Measurements from ENCODE around the gene ZFC3H1.

ZFC3H1 gene

GRCh38 chr12:71655907-71656306, 7.7 kb downstream of the ZFC3H1 start:
- TF ChIP-seq GATA2 (IDR thresholded peaks at IDR 0.05; ENCODE audit: low read depth, low read length) (no peak), GATA3 (IDR thresholded peaks at IDR 0.05; ENCODE audit: low read depth, low read length) (no peak)

- no peak for TF ChIP-seq GATA2 (IDR thresholded peaks at IDR 0.05; ENCODE audit: low read depth, low read length)
- TF ChIP-seq GATA3 (IDR thresholded peaks at IDR 0.05; ENCODE audit: low read depth, low read length) = no peak
These were observed 8.2 kb downstream of the ZFC3H1 start for GRCh38 chr12:71655495-71655894.

- TF ChIP-seq GATA2 (IDR thresholded peaks at IDR 0.05; ENCODE audit: low read depth, low read length) = no peak
- TF ChIP-seq GATA3 (IDR thresholded peaks at IDR 0.05; ENCODE audit: low read depth, low read length) = no peak
These were observed 9.4 kb downstream of the ZFC3H1 start for GRCh38 chr12:71654200-71654599.

- TF ChIP-seq GATA3 (IDR thresholded peaks at IDR 0.05; ENCODE audit: low read depth, low read length) (no peak), GATA2 (IDR thresholded peaks at IDR 0.05; ENCODE audit: low read depth, low read length) (no peak)
These were observed 10.5 kb downstream of the ZFC3H1 start for GRCh38 chr12:71653137-71653536.

- TF ChIP-seq GATA2 (IDR thresholded peaks at IDR 0.05; ENCODE audit: low read depth, low read length) (no peak), GATA3 (IDR thresholded peaks at IDR 0.05; ENCODE audit: low read depth, low read length) (no peak)
These were observed 11.0 kb downstream of the ZFC3H1 start for GRCh38 chr12:71652656-71653055.

GRCh38 chr12:71649401-71649800, 14.2 kb downstream of the ZFC3H1 start:
- TF ChIP-seq GATA3 (IDR thresholded peaks at IDR 0.05; ENCODE audit: low read depth, low read length) (no peak), GATA2 (IDR thresholded peaks at IDR 0.05; ENCODE audit: low read depth, low read length) (no peak)

GRCh38 chr12:71648537-71648936, 15.1 kb downstream of the ZFC3H1 start:
- TF ChIP-seq GATA3 (IDR thresholded peaks at IDR 0.05; ENCODE audit: low read depth, low read length) = no peak
- TF ChIP-seq GATA2 (IDR thresholded peaks at IDR 0.05; ENCODE audit: low read depth, low read length) = no peak

- TF ChIP-seq GATA3 (IDR thresholded peaks at IDR 0.05; ENCODE audit: low read depth, low read length) (no peak), GATA2 (IDR thresholded peaks at IDR 0.05; ENCODE audit: low read depth, low read length) (no peak)
These were observed 17.1 kb downstream of the ZFC3H1 start for GRCh38 chr12:71646512-71646911.

GRCh38 chr12:71645268-71645667, 18.4 kb downstream of the ZFC3H1 start:
- TF ChIP-seq GATA2 (IDR thresholded peaks at IDR 0.05; ENCODE audit: low read depth, low read length) (no peak), GATA3 (IDR thresholded peaks at IDR 0.05; ENCODE audit: low read depth, low read length) (no peak)

- TF ChIP-seq GATA3 (IDR thresholded peaks at IDR 0.05; ENCODE audit: low read depth, low read length) = no peak
- TF ChIP-seq GATA2 (IDR thresholded peaks at IDR 0.05; ENCODE audit: low read depth, low read length) = no peak
These were observed 21.4 kb downstream of the ZFC3H1 start for GRCh38 chr12:71642264-71642663.

GRCh38 chr12:71641390-71641789, 22.3 kb downstream of the ZFC3H1 start:
- TF ChIP-seq GATA3 (IDR thresholded peaks at IDR 0.05; ENCODE audit: low read depth, low read length) (no peak), GATA2 (IDR thresholded peaks at IDR 0.05; ENCODE audit: low read depth, low read length) (no peak)

GRCh38 chr12:71640316-71640715, 23.3 kb downstream of the ZFC3H1 start:
- TF ChIP-seq GATA3 (IDR thresholded peaks at IDR 0.05; ENCODE audit: low read depth, low read length) (no peak), GATA2 (IDR thresholded peaks at IDR 0.05; ENCODE audit: low read depth, low read length) (no peak)

GRCh38 chr12:71639341-71639760, 24.3 kb downstream of the ZFC3H1 start:
- TF ChIP-seq GATA2 (IDR thresholded peaks at IDR 0.05; ENCODE audit: low read depth, low read length) (no peak), GATA3 (IDR thresholded peaks at IDR 0.05; ENCODE audit: low read depth, low read length) (no peak)

GRCh38 chr12:71638499-71638898, 25.1 kb downstream of the ZFC3H1 start:
- TF ChIP-seq GATA3 (IDR thresholded peaks at IDR 0.05; ENCODE audit: low read depth, low read length) (no peak), GATA2 (IDR thresholded peaks at IDR 0.05; ENCODE audit: low read depth, low read length) (no peak)

GRCh38 chr12:71636704-71637115, 26.9 kb downstream of the ZFC3H1 start:
- TF ChIP-seq GATA3 (IDR thresholded peaks at IDR 0.05; ENCODE audit: low read depth, low read length) (no peak), GATA2 (IDR thresholded peaks at IDR 0.05; ENCODE audit: low read depth, low read length) (no peak)

GRCh38 chr12:71627438-71628002, 36.1 kb downstream of the ZFC3H1 start:
- TF ChIP-seq GATA2 (IDR thresholded peaks at IDR 0.05; ENCODE audit: low read depth, low read length) (no peak), GATA3 (IDR thresholded peaks at IDR 0.05; ENCODE audit: low read depth, low read length) (no peak)
